Cardiac fibroblast (primary cell): ENCODE results near the gene TPGS2.

Source experiments
- DNase-seq, 2 donors: peaks; one replicate each; pipeline versions ENCODE4 v3.0.0 to v3.0.0-alpha.2; 2010; ENCODE audit warnings: low read depth in 2 of 2
- H3K4me3 ChIP-seq, 2 donors: replicated peaks in 1 of 2; 1 replicate in 1 of 2; 2 replicates in 1 of 2; pipeline ENCODE4 v1.5.1; 2011; ENCODE audit warnings: low read depth in 2 of 2, low read length in 2 of 2, mild to moderate bottlenecking in 2 of 2, moderate library complexity in 1 of 2
- TF ChIP-seq, protein P1 (sequence below): IDR thresholded peaks from one replicate; pipeline ENCODE4 v1.5.1; 2011; ENCODE audit warnings: low read depth, mild to moderate bottlenecking, low read length, inconsistent platforms

TPGS2 gene

GRCh38 chr18:36813824-36814223 lies 15.0 kb downstream of the TPGS2 start:
- TF ChIP-seq, protein P1, sequence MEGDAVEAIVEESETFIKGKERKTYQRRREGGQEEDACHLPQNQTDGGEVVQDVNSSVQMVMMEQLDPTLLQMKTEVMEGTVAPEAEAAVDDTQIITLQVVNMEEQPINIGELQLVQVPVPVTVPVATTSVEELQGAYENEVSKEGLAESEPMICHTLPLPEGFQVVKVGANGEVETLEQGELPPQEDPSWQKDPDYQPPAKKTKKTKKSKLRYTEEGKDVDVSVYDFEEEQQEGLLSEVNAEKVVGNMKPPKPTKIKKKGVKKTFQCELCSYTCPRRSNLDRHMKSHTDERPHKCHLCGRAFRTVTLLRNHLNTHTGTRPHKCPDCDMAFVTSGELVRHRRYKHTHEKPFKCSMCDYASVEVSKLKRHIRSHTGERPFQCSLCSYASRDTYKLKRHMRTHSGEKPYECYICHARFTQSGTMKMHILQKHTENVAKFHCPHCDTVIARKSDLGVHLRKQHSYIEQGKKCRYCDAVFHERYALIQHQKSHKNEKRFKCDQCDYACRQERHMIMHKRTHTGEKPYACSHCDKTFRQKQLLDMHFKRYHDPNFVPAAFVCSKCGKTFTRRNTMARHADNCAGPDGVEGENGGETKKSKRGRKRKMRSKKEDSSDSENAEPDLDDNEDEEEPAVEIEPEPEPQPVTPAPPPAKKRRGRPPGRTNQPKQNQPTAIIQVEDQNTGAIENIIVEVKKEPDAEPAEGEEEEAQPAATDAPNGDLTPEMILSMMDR, result no peak
- no peak for DNase-seq
- no peak overlapping the region for H3K4me3 ChIP-seq

GRCh38 chr18:36813101-36813775 lies 15.6 kb downstream of the TPGS2 start:
- DNase-seq, result no peak
- TF ChIP-seq, protein P1, result no peak
- no peak overlapping the region for H3K4me3 ChIP-seq

DNA sequence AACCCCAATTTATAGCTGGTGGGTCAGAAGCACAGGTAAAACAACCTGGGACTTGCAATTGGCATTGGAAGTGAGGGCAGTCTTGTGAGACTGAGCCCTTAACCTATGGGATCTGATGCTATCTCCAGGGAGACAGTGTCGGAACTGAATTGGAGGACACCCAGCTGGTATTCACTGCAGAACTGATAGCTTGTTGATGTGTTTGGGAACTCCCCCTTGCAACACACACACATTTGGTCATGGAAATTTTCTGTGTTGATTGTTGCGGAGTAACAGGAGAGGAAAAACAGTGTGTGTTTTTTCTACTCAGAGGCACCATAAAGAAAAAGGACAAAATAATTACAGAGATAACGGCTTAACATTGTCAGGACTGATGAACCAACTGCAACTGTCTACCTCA lies 16.1 kb downstream of the TPGS2 start:
- TF ChIP-seq, protein P1, result no peak

GRCh38 chr18:36811955-36812354 lies 16.8 kb downstream of the TPGS2 start:
- TF ChIP-seq, protein P1, result no peak
- peak; percentile 2 to 19 for DNase-seq
- no peak overlapping the region for H3K4me3 ChIP-seq

More for the DNA sequence above, 16.1 kb downstream of the TPGS2 start:
- no peak overlapping the region for H3K4me3 ChIP-seq
- peak in 1 of 2 donors; percentile 67 for DNase-seq

GRCh38 chr18:36811430-36811829 lies 17.4 kb downstream of the TPGS2 start:
- peak in 1 of 2 donors; percentile 57 for DNase-seq
- TF ChIP-seq, protein P1, result no peak
- no peak overlapping the region for H3K4me3 ChIP-seq

DNA sequence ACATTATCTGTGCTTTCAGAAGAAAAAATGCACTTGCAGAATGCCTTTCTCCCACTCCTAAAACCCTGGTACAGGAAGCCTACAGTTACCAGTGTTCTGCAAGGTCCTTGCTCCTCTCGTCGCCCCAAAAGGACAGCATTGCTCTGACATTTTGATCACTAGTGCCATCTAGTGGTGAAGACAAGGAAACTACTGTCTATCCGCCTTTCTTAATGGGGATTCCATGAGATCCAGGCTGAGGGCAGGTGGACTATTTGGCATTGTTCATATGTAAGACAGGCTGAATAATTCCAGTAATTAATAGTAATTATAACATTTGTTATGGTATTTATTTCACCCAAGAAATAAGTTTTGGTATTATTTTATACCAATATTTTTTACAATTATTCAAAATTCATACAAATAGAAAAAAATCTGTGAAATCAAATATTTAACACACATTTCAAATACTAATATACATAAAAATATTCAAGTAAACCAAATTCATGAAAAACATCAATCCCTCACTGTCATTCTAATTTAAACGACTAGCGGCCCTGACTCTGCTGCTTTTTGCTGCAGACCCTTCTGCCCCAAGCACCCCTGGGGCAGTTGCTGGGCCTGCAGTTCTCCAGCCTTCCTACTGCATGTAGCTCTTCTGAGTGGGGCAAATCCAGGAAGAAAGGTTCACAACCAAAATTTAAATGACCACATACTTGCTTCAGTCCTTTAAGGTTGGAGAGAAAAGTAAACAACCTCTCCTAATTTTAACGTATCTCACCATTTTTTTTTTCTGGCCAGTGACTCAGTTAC lies 19.0 kb downstream of the TPGS2 start:
- H3K4me3 ChIP-seq, result no peak overlapping the region
- TF ChIP-seq, protein P1, result peak; percentile 73
- peak; percentile 76 to 81 for DNase-seq
